Fibroblast of villous mesenchyme (primary cell): Measurements from ENCODE around the gene LIPC. TPM values are rescaled to one million over a fixed set of nuclear protein-coding genes. Genes with fewer than 3 reads are reported as not detected.

ENCODE experiments used
- DNase-seq: peaks from one replicate; pipeline ENCODE4 v3.0.0-alpha.2; 2010; ENCODE audit warnings: low read depth
- H3K4me3 ChIP-seq: 2 replicates; pipeline ENCODE4 v1.5.1; 2011; ENCODE audit warnings: low read depth, mild to moderate bottlenecking, low read length
- total RNA-seq: library from RNA; depleted of rRNA; stranded (reverse); fragments of >200 nt; gene quantifications from 2 replicates; pipeline ENCODE4 v1.2.3, GENCODE V29; 2012
- TF ChIP-seq, protein P1 (sequence below): IDR thresholded peaks from 2 replicates; pipeline ENCODE4 v1.5.1; 2012; ENCODE audit warnings: low read depth, mild to moderate bottlenecking, low read length; ENCODE audit not compliant: insufficient read depth

Gene LIPC
- total RNA-seq, 1 donor, result 0.86 TPM

DNA sequence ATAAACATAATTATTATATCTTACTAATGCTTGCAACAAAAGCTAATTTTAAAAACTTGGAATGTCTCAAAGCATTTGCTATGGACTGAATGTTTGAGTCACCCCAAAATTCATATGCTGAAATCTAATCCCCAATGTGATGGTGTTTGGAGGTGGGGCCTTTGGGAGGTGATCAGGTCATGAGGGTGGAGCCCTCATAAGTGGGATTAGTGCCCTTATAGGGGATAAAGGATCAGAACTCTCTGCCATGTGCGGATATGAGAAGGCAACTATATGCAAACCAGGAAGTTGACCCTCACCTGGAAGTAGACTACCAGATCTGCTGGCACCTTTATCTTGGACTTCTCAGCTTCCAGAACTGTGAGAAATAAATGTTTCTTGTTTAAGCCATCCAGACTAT, 137.7 kb downstream of the LIPC start:
- DNase-seq, result no peak
- no peak overlapping the region for H3K4me3 ChIP-seq
- TF ChIP-seq, protein P1, sequence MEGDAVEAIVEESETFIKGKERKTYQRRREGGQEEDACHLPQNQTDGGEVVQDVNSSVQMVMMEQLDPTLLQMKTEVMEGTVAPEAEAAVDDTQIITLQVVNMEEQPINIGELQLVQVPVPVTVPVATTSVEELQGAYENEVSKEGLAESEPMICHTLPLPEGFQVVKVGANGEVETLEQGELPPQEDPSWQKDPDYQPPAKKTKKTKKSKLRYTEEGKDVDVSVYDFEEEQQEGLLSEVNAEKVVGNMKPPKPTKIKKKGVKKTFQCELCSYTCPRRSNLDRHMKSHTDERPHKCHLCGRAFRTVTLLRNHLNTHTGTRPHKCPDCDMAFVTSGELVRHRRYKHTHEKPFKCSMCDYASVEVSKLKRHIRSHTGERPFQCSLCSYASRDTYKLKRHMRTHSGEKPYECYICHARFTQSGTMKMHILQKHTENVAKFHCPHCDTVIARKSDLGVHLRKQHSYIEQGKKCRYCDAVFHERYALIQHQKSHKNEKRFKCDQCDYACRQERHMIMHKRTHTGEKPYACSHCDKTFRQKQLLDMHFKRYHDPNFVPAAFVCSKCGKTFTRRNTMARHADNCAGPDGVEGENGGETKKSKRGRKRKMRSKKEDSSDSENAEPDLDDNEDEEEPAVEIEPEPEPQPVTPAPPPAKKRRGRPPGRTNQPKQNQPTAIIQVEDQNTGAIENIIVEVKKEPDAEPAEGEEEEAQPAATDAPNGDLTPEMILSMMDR, result no peak

DNA sequence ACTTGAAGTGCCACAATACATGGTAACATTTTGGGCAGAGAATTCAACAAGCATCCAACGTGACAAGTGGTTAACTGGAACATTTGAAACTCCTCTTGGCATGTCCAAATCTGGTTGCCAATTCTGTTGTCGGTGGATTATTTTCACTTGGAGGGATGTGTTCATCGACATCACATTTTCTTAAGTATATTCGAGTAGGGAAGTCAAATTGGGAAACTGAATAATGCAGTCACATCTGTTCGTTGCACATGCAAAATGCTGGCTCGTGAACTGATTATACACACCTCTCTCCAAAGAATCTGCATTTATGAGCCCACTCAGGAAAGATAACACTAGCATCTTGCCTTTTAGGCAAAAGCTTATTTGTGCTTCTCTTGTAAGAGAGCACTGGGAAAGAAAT, 139.7 kb downstream of the LIPC start:
- TF ChIP-seq, protein P1, result no peak
- DNase-seq, result no peak
- no peak overlapping the region for H3K4me3 ChIP-seq

DNA sequence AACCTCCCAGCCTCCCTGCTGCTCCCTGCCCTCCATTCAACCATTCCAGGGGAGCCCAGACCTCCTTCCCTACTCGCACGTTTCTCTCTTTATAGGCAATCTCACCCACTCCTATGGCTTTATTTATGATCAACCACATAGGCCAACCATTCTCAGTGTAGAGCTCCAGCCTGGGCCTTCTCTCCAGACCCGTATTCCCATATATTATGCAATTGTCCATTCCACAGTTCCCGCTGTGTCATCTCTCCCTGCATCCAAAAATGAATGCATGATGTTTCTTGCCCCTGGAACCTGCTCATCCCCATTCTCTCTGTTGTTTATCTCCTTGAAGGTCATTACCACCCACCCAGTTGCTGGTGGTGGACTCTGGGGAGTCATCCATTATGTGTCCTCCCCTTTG, 140.7 kb downstream of the LIPC start:
- DNase-seq, result no peak
- H3K4me3 ChIP-seq, result no peak overlapping the region
- TF ChIP-seq, protein P1, result no peak

DNA sequence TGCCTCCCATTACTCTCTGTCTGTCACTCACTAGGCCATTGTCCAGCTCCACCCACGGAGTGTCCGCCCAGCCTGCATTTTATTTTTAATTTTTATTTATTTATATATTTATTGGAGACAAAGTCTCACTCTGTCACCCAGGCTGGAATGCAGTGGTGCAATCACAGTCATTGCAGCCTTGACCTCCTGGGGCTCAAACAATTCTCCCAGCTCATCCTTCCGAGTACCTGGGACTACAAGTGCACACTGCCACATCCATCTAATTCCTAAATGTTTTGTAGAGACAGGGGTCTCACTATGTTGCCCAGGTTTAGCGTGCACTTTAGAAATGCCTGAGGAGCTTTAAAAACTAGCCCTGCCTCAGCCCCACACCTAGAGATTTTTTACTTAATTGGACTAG, 141.5 kb downstream of the LIPC start:
- TF ChIP-seq, protein P1, result no peak
- no peak for DNase-seq
- H3K4me3 ChIP-seq, result no peak overlapping the region

DNA sequence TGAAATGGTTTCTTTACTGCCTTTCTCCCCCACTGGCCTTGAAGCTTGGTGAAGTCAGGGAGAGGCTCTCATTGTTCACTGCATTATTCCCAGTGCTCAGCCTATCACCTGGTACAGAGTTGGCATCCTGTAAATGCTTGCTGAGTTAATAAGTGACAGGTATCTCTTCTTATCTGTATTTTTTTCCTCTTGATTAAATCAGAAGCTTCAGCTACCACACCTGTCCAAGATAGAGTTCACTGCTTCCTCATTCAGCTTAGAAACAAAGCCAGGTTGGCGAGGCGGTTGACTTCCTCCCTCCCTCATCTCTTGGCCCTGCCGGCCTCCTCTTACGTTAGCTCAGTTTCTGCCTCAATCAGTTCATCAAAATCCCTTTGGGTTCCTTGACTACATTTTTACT, 142.8 kb downstream of the LIPC start:
- no peak overlapping the region for H3K4me3 ChIP-seq
- DNase-seq, result no peak
- TF ChIP-seq, protein P1, result no peak

DNA sequence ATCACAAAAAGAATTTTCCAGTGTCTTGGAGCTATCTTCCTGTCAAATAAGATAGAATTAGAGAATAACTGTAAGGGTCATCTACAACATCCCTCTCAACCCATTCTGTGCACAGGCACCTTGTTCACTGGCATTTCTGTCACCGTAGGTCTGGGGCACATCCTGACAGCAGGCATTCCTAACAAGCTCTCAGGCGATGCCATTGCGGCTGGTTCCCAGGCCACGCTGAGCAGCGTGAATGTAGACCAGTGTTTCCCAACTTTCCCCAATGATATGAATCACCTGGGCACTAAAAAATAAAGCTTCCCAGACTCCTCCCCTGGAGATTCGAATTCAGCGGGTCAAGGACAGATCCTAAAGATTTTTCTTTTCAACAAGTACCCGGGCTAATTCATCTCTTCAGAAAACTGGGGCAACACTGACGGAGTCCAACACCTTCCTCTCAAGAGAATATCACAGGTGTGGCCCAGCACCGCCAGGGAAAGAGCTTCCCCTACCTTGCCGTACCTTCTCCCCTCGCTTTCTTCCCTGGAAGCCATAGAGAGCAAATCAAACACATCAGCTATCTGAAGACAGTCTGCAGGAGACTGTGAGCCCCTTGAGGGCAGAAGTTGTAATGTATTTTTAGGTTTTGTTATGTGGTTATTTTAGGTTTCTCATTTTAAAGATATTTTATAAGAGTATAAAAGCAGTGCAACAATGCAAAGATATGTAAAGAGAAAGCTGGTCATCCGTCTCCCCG, 143.4 kb downstream of the LIPC start:
- DNase-seq, result no peak
- TF ChIP-seq, protein P1, result no peak
- H3K4me3 ChIP-seq, result no peak overlapping the region

DNA sequence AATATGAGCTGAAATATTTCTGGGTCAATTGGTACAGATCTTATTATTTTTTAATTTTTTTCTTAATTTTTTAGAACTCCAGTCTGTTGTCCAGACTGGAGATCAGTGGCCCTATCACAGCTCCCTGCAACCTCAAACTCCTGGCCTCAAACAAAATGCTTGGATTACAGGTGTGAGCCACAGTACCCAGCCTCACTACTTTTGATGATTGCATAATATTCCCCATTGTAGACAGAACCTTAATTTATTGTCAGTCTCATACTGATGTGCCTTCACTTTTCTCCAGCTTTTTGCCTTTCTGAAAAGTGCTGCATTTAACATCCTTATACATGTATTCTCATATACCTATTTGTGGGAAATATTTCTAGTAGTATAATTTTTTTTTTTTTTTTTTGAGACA, 144.9 kb downstream of the LIPC start:
- TF ChIP-seq, protein P1, result no peak
- no peak overlapping the region for H3K4me3 ChIP-seq
- DNase-seq, result no peak
